HL-60/S4 treated with phorbol 12-myristate 13-acetate at 8.2 ng/mL for 4 days and 3 days (cell line): ENCODE data around the gene EML4.
"Not testable (repeated sequence)": the region's sequence is repeated elsewhere in the genome, so short reads cannot be mapped to it uniquely, and the experiment has no call there.

Source experiments
- in situ Hi-C: fragments of 300-500 bp; cut with MboI; formaldehyde crosslinking; loops from 2 replicates; pipeline ENCODE4 v1.15.0; 2022; ENCODE audit warnings: low sequenced_read_pairs

EML4 gene

DNA sequence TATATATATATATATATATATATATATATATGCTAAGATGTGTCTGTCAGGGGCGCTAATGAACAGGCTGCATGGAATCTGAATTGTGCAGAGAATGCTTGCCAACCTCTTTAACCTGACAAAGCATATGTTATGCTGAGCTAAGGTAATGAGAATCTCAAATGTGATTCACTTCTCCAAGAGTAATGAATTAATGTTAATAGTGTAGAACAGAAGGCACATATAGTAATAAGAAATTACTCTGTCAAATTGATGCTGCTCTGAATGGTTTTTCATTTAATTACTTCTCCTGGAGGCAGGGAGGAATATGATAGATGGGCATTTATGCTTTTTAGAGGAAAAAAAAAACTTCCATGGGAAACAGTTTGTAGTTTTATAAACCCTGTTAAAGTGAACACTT lies 156.5 kb downstream of the EML4 start:
- in situ Hi-C loops: no loop called here

DNA sequence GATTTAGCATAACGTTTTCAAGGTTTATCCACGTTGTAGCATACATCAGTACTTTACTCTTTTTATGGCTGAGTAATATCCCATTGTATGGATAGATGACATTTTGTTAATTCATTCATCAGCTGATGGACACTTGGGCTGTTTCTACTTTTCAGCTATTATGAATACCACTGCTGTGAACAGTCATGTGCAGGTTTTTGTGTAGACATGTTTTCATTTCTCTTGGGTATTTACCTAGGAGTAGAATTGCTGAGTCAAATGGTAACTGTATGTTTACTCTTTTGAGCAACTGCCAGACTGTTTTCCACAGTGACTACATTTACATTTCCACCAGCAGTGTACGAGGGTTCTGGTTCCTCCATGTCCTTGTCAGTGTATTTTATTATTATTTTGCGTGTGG lies 158.0 kb downstream of the EML4 start:
- in situ Hi-C loops: no loop called here

DNA sequence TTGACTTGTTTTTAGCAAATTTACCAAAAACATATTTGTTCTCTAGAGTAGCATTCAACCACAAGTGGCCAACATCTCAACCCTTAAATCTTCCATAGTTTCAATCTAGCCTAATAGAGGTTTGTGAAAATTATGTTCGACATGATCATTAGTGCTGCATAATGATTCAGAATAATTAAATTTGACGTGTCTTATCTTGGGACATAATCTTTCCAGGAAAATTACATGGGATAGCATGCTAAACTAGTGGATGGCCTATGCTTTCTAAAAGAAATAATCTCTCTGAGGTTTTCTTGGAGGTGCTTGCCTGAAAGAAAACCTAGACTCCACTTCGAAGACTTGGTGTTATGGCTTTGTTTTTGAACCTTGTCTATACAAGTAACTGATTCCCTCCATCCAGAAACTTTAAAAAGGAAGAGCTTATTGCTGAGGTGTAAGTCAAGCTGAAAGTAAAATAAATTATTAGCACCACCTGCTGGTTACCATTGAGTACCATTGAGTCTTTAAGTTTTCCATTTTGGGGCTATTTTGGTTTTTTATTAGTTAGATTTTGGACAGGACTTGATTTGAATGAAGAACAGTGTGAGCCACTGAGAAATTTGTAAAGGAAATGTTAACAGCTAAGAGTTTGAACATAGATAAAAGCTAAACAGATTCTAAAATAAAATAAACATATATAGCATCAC lies 159.1 kb downstream of the EML4 start:
- in situ Hi-C loops: no loop called here

DNA sequence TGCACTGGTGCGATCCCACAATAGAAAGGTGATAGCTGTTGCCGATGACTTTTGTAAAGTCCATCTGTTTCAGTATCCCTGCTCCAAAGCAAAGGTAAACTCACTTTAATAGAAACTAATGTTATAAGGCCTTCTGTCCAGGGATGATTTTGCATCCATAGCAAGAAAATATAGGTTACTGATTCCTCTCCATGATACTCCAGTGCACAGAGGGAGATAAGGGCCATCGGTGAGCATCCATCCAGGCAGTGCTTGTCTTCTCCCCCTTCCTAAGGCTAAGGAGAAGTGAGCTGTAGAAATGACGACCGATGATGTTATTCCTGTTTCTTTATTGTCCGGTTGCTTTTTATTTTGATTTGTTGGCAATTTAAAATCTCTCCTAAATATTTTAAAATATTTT lies 159.8 kb downstream of the EML4 start:
- in situ Hi-C loops: no loop called here

DNA sequence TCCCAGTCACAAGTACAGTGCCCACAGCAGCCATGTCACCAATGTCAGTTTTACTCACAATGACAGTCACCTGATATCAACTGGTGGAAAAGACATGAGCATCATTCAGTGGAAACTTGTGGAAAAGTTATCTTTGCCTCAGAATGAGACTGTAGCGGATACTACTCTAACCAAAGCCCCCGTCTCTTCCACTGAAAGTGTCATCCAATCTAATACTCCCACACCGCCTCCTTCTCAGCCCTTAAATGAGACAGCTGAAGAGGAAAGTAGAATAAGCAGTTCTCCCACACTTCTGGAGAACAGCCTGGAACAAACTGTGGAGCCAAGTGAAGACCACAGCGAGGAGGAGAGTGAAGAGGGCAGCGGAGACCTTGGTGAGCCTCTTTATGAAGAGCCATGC lies 160.6 kb downstream of the EML4 start:
- in situ Hi-C loops: no loop called here

DNA sequence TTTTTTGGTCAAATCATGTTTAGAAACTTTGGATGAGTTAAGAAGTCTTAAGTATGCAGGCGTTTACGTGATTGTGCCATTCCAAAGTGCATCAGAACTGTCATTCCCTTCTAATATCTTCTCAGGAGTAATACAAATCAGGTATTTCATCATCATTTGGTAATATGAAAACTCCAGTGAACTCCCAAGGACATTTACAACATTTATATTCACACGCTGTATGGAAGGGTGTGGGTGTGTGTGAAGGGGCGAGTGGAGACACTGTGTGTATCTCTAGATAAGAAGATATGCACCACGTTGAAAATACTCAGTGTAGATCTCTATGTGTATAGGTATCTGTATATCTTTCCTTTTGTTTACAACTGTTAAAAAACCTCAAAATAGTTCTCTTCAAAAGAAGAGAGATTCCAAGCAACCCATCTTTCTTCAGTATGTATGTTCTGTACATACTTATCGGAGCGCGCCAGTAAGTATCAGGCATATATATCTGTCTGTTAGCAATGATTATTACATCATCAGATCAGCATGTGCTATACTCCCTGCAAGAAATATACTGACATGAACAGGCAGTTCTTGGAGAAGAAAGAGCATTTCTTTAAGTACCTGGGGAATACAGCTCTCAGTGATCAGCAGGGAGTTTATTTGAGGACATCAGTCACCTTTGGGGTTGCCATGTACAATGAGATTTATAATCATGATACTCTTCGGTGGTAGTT lies 162.6 kb downstream of the EML4 start:
- in situ Hi-C loops: no loop called here

DNA sequence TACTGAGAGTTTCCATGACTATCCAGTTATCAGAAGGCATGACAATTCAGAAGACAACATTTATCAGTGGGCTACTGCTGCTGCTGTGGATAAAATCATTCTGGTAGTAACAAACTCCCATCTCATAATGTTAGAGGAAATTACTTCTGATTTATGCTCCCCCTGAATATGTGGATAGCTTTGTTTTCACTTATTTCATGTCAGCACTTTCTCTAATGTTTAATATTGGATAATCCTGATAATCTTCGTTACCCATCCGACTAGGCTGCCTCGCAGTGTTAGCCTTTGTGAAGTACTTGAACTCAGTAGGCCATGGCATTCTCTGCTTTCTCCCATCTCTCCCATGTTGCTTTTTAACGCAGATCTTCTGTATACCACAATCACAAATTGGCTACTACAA lies 163.4 kb downstream of the EML4 start:
- in situ Hi-C loops: no loop called here

DNA sequence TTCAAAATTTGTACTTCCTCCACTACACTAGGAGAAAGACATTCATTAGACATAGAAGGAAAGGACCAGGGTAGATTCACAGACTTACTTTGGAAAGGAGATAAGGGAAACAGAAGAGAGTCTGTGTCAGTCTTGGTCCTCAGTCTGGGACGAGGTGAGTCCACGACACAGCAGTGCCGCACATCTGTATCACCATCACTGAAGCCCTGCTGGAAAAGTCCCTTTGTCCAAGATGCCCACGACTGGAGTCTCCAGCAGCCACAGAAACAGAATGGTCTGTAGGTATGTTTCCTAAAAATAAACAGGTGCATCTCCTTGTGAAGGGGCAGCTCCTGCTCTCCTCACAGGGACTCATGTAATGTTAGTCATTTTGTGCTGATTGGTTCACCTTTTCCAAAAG lies 164.4 kb downstream of the EML4 start:
- in situ Hi-C loops: no loop called here

DNA sequence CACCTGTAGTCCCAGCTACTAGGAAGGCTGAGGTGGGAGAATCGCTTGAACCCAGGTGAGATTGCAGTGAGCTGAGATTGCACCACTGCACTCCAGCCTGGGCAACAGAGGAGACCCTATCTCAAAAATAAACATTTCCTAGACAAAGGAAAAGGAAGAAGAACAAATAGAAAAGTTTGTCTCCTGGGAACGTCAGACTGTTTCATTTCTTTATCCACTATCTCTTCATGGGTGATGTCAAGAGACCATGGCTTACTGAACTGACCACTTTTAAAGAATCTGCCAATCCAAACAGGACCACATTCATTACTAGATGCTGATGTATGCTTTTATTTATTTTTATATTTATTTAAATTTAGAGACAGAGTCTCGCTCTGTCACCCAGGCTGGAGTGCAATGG lies 165.1 kb downstream of the EML4 start:
- in situ Hi-C loops: no loop called here

DNA sequence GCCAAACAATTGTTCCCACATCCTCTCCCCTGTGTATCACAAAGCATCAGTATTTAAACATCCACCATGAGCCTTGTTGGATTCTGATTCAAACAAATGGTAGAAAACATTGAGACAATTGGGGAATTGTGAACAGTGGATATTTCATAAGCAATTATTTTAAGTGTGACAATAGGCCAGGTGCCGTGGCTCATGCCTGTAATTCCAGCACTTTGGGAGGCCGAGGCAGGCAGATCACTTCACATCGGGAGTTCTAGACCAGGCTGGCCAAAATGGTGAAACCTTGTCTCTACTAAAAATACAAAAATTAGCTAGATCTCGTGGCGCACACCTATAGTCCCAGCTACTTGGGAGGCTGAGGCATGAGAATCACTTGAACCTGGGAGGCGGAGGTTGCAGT lies 165.7 kb downstream of the EML4 start:
- in situ Hi-C loops: not testable (repeated sequence)

DNA sequence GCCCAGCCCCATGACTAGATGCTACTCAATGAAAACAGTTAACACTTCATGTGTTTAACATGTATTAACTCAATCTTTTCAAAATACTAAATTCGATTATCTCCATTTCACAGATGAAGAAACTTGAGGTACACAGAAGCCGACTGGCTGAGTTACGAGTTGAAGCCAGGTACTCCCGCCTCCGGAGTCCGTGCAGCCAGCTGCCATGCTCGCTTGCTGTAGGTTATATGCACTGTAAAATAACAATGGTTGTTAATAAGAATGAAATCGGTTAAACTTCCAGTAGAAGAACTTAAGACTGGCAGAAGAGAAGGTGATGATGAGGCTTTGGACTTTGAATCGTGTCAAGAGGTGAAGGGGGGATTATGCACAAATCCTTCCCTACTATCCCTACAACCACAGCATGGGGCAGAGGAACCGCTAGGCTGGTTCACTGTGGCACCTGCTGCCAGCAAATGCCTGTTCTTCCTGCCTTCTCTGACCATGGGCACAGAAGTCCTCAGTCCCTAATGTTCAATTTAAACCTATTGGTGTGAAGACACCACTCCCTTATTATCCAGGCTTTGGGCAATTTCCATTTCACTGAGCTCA lies 166.5 kb downstream of the EML4 start:
- in situ Hi-C loops: no loop called here

DNA sequence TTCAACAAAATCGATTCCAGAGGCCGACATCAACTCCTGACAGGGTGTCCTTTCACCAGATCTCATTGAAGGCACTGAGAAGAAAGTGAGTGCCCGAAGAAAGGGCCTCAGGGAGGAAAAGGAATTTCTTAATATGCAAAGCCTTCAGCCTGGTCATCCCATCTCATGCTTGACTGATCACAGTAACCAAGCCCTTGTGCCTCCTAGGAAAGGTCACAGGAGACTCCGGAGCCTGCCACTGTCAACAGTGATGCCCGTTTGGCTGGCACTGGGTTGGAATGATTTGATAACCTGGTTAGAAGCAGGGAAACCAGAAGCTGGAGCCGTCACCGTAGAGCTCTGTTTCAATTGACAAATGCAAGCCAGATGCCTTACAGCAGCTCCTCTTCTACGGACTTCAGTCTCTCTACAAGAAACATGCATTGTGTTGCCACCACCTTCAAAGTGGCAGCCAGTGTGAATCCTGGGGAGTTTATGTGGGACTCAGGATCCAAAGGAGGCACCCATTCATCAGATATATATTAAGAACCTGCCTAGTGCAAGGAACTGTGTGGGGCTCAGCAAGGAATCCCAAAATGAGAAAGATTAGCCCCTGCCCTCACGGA lies 167.3 kb downstream of the EML4 start:
- in situ Hi-C loops: no loop called here

DNA sequence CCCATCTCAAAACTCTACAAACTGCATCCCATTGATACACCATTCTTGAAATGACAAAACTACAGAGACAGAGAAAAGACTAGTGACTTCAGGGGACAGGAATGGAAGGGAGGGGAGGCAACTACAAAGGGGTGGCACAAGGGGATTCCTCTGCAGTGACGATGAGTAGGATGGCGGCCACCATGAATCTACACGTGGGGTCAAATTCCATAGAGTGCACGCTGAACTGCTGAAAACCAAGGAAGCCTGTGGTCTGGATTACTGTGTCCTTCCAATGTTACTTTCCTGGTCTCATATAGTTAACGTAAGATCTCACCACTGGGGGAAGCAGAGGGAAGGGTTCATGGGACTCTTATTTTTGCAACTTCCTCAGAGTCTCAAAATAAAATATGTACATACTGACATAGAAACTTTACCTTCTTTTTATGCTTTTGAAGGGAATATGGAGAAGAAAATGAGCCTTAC lies 168.2 kb downstream of the EML4 start:
- in situ Hi-C loops: no loop called here

DNA sequence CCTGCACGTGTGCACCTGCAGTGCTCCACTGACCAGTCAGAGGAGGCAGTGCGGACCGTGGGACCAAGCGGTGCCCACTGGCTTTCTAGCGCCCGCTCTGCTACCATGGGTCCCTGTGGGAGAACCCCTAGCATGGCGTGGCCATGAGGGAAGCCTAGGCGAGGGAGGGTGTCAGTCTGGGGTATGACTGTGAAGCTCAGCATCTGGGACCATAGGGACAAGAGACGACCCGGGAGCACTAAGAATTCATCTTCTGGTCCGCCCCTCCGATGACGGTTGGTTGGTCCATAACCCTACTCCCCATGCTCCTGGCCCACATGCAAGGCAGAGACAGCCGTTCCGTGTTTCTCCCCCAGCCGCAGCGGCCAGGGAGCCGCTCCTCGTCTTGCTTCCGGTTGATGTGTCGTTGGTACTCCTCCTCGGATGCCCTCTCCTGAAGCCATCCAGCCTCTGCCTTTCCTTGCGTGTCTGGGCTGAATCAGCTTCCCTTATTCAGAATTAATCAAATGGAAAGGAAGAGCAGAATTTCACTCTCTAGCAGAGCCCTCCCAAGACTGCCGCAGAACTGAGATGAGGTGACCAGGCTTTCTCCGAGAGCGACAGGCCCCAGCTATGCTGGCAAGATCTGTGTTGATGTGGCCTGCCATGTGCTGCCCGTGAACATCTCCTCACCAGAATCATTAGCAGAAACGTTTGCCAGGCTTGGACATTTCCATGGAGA lies 168.9 kb downstream of the EML4 start:
- in situ Hi-C loops: no loop called here

DNA sequence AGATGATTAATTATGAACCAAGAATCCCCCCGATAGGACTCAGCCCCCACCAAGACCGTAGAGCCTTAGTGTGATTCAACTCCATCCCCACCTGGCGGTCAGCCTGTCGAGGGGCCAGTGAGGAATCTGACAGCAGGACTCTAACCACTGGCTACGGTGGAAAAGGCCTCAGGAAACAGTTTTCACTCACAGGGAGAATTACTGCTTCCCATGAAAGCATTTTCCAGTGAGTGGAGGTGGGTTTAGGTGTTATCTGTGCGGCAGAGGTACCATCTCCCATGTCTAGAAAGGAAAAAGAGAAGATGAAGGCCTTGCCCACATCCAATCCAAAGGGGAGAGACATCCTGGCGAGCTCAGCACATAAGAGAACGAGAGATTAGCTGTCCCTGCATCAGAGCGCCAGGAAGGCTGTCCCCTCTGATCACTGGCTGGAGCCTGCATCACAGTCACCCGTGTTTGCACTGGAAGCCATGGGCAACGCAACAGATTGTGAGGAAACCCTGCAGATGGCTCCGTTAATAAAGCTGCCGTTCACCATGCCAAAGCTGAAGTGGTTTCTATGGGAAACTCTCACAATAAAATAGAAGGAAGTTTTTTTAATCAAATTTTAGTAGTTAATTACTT lies 169.5 kb downstream of the EML4 start:
- in situ Hi-C loops: no loop called here

DNA sequence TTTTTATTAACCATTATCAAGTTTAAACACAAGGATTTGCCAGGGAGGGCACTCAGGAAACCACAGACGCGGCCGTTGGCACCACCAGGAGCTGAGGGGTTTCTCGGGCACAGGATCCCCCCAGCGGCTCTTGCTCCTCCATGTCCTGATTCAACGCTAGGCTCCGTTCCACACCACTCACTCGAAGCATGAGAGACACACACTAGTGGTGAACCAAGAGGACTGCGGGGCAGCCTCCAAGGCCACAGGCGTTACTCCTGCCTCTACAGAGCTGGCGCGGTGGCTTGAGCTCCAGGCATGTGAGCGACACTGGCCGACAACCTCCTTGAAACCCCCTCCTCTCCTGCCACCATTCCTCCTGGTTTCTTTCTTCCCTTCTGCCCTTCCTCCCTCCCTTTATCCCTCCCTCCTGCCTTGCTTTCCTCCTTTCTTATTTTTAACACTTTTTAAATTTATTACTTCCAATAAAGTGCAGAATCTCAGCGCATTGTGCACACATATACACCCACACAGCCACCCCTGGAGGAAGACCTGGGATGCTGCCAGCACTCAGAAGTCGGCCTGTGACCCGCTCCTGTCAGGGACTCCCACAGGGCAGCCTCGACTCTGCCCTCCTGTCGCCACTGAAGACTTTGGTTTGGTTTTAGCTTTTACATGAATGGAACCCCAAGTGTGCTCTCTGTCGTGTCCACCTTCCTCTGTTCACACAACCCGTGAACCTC lies 170.2 kb downstream of the EML4 start:
- in situ Hi-C loops: no loop called here

DNA sequence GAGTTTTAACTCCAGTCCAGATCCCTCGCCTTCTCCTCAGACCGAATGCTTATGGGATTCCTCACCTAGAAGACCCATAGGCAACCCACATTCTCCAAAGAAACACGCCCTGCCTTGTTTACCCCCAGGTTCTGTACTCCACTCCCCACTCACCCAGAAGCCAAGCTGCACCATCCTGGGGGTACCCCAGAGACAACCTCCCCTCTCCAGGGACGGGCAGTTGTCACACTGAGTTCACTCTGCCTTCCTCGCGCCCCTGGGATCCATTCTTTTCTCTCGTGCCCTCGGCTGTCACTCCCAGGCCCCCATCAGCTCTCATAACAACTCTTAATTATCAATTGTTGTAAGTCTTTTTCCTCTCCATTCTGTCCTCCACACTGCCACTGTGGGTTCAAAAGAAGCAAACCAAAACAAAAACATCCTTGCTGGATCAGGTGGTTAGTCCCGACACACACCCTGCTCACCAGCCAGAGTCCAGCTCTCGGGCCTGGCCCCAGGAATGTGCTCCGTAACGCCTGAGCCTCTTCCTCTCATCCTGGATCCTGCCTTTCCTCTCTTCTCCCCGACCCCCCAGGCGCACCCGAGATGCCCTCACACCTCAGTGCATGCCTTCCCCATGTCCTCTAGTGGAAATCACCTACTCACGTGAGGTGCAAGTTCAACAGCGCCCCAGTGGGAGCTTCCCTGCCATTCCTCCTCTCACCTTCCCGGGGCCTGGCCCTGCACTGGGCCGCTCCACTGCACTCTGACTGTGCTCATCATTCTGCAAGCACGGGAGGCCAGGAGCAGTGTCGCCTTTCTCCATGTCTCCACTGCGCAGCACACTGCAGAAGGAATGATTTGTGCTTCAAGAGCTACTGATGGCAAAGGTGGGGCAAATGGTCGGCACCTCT lies 171.1 kb downstream of the EML4 start:
- in situ Hi-C loops: no loop called here

DNA sequence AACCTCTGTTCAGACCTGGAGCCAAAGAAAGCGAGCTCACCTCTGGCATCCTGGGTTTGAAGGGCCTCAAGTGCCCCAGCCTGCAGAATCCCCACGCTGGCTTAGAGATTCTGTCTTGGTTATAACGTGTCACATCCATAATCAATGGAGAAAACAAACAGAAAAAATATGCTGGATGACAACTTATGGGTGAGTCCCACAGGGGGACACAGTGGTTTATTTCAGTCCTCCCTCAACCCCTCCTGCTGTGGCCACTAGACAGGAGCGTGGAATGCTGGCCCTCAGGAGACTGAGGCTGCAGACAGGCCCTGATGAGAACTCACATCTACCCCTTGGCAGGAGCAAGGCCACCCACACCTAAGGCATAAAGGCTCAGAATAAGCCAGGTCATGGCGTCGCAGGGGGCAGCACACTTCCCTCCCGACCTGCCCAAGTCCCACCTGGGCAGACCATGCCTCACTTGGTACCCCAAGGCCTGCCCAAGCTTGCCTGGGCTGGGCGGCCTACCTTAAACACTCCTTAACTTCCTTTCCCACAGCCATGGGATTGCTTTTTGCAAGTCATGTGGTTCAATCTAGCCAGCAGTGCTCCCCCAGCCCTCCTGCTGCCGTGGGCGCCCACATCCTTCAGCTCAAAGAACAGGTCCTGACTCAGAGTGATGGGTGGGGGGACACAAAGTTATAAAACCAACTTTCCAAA lies 171.9 kb downstream of the EML4 start:
- in situ Hi-C loops: no loop called here
